ENCODE data around the gene TOM1L1.

TOM1L1 gene

DNA sequence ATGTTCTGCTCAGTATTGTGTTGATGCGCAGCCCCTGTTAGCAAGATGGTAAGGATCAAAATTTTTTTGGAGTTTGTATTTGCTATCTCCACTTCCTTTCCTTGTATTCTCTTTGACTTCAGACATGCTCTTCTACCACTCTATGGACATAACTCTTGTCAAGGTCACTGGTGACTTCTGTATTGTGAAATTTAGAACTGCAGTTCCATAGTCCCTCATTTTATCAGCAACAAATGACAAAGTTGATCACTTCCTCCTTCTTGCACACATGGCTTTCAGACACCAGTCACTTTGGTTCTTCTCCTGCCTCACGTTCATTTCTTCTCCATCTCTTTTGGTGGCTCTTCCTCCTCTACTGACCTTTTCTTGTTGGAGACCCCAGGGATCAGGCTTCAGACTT, 46.7 kb downstream of the TOM1L1 start:
- DNase-seq (ENCODE audit: low read depth, low spot score) = no peak

DNA sequence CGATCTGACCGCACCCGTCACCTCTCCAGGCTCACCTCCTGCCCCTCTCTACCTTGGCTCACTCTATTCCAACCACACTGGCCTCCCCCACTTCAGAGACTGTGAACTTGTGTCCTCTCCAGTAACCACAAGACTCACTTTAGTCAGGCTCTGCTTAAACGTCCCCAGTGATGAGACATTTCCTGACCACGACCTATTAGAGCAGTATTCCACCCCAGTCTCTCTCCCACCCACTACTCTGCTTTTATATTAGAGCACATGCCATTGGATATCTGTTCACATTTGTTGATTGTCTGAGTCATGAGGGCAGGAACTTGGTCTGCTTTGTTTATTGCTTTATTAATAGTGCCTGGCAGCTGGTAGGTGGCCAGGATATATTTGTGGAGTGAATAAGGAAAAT, 47.7 kb downstream of the TOM1L1 start:
- peak; percentile 69 for DNase-seq (ENCODE audit: low read depth, low spot score)

DNA sequence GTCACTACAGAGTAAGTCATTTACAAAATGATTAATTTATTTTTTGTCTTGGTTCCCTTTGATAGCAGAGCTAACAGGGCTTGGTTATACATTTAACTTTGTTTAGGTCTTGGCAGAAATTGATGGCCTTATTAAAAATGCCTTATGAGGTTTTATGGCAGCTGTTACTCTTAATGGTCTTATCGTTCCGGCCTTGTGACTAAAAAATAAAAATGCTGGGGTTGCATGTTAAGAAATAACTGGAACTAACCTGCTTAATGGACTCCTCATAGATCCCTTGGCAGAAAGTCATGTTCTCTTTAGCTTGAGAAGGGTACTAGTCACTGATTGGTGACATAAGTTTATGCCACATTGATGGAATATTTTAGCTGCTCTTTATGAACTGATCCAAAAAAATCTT, 49.5 kb downstream of the TOM1L1 start:
- no peak for DNase-seq (ENCODE audit: low read depth, low spot score)

DNA sequence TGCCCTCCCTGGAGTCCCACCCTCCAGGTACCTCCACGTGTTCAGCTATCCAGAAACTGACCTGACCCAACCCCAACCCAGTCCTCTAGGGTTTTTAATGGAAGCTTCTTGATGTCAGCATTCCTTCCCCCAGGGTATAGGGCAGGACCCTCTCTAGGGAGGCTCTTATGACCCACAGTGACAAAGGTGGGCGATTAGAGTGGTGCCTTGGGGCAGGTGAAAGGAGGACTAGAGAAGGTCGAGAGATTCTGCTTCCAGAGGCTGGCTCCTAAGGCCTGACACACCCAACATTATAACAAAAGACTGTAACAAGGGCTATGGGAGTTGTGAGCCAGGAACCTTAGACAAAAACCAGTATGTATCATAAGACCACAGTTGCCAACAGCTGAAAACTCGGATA, 50.6 kb downstream of the TOM1L1 start:
- DNase-seq (ENCODE audit: low read depth, low spot score) = no peak

DNA sequence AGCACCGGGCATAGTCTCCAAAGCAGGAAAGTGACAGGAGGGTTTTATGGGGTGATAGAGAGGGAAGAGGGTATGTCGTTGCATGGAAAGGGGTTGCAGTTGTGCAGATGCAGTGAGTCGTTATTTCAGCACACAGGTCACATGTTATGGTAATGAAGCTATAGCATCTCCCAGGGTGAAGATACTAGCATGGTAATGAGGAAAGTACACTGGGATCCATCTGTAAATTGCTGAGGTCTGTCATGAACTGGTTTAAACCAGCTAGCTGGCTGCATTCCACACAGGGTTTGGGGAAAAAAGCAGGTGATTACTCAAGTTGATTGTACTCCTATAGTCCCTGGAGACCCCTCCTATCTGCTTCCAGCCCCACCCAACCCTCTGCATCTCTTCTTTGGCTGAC, 56.1 kb downstream of the TOM1L1 start:
- no peak for DNase-seq (ENCODE audit: low read depth, low spot score)

DNA sequence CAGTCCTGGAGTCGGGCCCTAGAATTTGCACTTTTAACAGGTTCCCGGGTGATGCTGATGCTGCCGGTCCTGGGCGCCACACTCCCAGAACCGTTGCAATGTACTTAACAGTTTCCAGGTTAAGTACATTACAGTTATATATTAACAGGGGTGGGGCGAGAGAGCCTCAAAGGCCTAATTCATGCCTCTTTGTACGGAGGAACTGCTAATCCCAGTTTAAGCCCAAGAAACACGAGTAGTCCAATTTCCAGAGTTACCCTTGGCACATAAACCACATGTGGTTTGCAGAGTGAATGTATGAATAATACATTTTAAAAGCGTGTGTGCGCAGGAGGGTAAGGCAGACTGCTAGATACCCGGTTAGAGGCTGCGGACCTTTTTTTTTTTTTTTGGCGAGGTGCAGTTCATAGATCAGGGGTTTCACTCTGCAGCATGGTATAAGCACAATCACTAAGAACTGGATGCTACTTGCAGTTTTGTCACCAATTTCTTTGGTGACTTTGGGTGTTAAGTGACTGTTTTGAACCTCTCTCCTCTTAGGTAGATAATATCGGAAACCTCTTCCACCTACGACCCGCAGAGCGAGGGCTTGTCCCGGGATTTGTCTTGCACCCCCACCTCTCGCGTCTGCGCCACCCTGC, 67.1 kb downstream of the TOM1L1 start:
- DNase-seq (ENCODE audit: low read depth, low spot score) = no peak

DNA sequence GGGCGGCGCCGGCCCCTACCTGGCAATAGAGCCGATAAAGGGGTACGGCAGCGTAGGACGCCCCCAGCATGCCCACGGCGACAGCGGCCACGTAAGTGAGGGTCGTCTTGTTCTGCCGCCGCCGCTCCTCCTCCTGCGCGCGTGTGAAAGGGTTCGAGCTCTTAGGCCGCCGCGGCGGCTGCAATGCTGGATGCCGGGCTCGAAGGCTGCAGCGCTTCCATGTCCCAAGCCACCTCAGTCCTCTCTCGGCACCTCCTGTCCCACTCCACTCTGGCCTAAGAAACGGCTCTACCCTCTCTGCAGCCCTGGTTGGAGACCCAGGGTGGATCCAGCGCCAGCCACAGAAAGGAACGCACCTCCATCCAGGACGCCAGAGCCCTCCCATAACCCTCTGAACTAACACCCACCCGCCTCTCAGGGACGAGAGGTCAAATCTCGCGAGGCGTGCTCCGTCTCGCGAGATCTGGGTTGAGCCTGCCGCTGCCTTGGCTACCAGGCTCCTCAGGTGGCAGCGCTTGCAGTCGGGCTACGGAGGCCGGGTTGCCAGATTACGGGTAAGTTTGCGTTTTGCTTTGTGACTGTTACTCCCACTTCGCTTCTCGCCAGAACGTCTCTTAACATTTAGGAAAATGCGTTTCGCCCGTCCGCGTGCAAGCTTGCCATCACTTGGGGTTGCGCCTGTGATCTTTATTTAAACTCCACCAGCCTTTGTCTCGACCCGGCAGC, 67.8 kb downstream of the TOM1L1 start, which contains the start of the genes COX11 and STXBP4:
Gene COX11, minus strand, starts transcription at position 393 of the 726 bp plus-strand sequence. Its CDS starts 8 bp downstream, at position 385.
Gene STXBP4, plus strand, starts transcription at position 504 of the 726 bp plus-strand sequence. CDS start 17,455 bp downstream, outside the sequence.
- DNase-seq (ENCODE audit: low read depth, low spot score) = peak; percentile 94

DNA sequence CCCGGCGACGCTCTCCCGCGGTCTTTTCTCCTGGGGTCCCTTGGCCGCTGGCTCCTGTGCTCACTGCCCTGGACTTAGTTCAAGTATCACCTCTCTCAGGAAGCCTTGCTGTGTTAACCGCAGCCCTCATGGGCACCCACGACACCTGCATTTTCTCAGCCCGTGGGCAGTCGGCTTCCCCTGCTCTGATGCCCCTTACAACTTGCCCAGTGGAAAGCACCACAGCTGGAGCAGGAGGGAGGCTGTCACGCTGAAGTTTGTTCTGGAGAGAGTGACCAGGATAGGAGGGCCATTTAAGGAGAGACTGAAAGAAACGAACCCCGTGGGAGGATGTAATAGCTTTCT, 68.3 kb downstream of the TOM1L1 start:
- no peak for DNase-seq (ENCODE audit: low read depth, low spot score)

DNA sequence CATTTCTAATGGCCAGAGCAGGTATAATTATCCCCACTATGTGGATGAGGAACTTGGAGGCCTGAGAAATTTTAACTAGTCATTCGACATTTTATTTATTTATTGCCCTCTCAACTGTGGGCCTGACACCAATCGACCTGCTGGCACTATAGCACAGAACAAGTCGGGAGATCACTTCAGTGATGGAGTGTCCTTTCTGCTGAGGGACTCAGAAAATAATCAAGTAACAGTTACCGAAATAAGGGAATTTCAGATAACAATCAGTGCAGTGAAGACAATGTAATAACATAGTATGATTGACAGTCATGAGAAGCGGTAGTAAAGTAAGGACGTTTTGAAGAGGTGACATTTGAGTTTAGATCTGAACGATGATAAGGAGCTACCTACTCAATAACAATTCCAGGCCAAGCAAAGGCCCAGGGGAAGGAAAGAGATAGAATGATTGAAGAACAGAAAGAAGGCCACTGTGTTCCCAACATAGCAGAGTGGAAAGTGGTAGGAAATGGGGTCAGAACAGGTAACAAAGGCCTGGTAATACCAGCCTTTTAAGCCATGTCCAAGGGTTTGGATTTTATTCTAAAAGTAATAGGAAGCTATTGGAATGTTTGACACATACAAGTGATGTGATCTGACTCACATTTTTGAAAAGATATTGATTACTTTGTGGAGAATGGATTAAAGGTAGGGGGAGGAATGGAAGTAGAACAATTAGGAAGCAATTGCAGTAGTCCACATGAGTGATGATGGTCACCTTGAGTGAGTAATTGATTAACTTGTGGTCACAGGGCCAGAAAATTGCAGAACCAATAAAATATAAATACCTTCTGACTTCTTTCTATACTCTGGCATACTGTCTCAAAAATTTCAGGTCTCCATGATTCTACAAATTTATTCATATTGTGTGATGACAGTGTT, 69.3 kb downstream of the TOM1L1 start:
- no peak for DNase-seq (ENCODE audit: low read depth, low spot score)

DNA sequence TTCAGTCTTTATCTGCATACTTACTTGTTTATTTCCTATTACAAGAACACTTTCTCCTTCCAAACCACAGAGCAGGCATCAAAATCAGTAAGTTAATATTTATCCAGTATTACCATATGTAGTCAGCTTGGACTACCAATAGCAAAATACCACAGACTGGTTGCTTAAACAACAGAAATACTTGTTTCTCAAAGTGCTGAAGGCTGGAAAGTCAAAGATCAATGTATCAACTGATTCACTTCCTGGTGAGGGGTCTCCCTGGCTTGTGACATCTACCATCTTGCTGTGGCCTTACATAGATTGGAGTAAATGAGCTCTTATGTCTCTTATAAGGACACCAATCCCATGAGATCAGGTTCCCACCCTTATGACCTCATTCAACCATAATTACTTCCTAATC, 70.5 kb downstream of the TOM1L1 start:
- DNase-seq (ENCODE audit: low read depth, low spot score) = no peak

DNA sequence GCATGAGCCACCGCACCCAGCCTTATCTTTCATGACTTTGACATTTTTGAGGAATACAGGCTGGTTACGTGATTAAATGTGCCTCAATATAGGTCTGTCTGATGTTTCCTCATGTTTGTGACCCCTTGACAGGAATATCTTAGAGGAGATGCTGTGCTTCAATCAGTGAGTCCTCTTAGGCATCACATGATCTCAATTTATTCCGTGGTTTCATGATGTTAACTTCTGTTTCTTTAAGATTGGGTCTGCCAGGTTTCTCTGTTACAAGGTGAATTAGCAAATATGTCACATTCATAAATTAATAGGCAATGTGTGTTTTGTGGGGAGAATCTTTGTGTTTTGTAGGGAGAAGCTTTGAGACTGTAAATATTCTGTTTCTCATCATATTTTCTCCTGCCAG, 71.2 kb downstream of the TOM1L1 start:
- no peak for DNase-seq (ENCODE audit: low read depth, low spot score)

DNA sequence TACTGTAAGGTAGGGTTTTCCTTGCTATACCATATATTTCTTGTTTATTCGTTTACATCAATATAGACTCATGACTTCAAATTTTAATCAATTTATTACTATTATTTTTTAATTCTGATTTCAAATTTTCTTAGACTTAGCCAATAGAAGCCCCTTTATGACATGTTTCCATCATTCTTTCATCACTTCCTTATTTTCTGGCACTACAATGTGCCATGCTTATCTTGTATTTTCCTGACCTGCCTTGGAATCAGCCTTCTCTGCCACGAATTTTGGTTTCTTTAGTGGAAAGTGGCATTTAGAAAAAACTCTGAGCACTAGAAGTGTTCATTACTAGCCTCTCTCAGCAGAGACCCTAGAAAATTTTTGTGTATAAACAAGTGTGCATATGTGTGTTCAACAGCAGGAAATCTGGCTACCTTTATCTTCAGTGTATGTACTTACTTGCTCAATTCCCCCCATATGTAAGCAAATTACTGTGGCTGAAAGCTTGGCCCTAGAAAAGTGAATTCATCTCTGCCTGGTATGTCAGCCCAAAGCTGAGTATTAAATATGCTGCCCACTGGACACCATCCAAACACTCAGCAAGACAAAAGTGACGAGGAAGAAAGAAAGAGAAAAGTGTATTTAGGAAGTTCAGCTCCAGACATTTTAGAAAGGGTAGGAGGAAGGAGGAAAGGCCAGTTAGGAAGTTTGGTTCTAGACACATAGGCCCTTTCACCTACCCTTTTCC, 71.9 kb downstream of the TOM1L1 start:
- no peak for DNase-seq (ENCODE audit: low read depth, low spot score)

DNA sequence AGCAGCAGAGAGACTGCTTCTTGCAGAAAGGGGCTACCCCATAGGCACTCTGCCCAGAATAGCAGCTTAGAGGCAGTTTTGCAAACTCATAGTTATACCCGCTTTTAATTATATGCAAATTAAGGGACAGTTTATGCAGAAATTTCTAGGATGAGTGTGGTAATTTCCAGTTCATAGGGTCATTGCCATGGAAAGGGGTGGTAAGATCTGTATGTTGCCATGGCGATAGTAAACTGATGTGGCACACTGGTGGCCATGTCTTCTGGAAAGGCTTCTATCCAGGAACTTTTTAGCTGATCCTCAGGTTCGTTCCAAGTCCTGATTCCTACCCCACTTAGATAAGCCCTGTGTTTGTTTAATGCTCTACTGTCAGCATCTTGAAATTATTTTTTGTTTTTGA, 74.1 kb downstream of the TOM1L1 start:
- no peak for DNase-seq (ENCODE audit: low read depth, low spot score)

DNA sequence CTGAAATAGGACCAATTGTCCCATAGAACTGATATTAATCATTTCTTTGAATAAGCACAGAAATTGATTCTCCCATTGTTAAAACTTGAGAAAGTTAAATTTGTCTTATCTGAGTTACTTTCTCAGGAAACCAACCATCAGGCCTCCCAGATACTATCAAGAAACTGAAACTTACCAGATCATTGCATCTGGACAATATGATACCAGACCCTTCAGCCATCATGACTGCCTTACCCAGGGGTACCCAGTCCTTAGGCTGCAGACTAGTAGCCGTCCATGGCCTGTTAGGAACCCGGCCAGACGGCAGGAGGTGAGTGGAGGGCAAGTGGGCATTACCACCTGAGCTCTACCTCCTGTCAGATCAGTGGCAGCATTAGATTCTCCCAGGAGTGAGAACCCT, 75.7 kb downstream of the TOM1L1 start:
- no peak for DNase-seq (ENCODE audit: low read depth, low spot score)

DNA sequence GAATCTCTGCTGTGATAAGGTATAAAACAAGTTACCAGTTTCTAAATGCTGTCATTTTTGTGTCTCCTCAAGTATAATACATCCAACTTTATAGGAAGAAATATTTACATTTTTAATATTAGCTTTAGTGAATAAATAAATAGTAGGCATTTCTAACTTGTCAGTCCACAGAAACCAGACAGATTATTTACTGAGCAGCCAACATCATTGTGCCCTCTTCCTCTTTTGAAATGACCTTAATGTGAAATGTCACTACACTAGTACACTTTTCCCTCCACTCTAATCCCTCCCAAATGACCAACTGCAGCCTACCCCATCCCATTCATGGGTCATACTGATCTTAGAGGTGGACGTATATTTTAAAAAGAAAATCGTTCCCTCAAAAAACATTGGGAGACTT, 77.1 kb downstream of the TOM1L1 start:
- DNase-seq (ENCODE audit: low read depth, low spot score) = no peak

DNA sequence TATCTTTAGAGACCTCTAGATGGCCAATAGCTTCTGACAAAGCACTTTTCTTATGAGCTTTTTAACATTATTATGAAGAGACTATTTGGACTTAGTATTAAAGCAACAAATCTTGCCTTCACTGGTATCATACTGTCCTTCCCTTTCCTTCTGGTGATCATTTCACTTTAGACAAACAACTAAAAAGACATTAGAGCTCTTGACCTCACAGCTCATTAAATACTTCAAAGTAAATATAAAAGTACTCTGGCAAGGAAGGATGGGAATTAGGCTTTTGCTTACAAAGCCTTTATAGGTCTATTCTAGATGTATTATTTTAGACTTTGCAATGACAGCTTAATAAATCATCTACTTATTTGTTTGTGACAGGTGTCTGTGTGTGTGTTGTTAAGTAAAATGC, 79.0 kb downstream of the TOM1L1 start:
- DNase-seq (ENCODE audit: low read depth, low spot score) = no peak

DNA sequence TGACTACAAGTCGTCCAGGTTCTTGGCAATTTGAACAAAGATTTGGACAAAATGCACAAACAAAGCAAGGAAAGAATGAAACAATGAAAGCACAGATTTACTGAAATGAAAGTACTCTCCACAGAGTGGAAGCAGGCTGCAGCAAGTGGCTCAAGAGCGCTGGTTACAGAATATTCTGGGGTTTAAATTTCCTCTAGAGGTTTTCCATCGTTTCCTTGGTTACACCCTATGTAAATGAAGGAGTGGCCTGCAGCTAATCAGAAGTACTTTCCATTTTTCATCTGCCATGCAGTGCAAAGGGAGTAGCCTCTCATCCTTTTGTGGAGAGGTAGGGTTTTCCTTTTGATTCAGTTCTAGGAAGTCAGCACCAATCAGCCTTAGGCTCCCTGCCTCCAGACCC, 79.7 kb downstream of the TOM1L1 start:
- DNase-seq (ENCODE audit: low read depth, low spot score) = no peak

DNA sequence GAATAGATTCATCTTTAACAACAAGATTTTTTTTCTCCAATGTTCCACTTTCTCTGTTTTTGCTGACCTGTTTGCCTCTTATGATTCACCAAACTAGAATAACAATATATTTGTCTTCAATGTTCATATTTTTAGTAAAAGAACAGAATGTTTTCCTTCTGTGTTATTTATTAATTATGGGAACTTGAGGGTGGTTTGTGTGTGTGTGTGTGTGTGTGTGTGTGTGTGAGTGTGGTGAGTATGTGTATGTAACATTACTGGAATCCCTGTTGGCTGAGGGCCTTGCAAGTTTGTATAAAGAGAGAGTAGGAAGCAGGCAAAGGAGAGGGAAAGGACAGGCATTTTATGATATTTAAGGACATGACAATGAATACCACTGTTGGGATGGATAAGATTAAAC, 81.7 kb downstream of the TOM1L1 start:
- peak; percentile 80 for DNase-seq (ENCODE audit: low read depth, low spot score)

DNA sequence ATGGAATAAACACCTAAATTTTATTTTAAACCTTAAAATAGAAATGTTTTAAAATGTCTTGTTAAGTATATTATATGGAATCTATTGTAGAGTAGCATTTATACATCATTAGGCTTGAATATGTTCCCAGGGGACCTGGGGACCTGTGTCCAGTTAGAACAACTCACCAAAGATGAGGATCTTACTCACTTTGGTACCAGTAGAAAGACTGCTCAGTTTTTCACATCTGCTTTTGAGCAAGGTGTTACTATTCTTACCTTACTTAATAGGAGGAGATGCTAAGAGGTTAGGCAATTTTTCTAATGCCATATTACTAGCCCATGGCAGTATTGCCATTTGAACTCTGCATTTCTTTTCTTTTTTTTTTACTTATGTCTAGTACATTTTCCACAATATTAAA, 82.6 kb downstream of the TOM1L1 start:
- no peak for DNase-seq (ENCODE audit: low read depth, low spot score)

DNA sequence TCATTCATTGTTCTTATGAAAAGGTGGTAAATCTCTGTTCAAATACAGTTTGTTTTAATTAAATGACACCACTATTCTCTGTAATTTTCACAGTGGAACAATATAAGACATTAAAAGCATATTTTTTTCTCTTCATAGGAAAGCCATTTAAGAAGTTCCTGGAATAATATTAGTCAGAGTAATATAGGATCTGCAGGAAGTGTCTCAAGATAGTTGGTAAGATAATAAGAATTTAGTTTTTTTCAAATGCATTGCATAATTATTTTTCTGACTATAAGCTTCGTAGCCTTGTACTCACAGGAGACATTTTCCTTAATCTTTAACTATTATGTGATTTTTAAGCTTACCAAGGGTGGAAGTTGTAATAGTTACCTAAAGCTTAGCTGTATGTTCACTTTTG, 84.8 kb downstream of the TOM1L1 start:
- no peak for DNase-seq (ENCODE audit: low read depth, low spot score)

DNA sequence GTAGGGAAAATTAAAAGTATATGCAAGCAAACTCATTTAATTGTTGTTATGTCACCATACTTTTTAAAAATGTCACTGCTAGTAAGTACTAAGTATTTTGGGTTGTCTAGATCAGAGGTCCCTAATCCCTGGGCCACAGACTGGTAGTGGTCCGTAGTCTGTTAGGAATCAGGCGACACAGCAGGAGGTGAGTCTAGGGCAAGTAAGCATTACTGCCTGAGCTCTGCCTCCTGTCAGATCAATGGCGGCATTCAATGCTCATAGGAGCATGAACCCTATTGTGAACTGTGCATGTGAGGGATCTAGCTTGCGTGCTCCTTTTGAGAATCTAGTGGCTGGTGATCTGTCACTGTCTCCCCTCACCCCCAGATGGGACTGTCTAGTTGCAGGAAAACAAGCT, 89.5 kb downstream of the TOM1L1 start:
- DNase-seq (ENCODE audit: low read depth, low spot score) = no peak

DNA sequence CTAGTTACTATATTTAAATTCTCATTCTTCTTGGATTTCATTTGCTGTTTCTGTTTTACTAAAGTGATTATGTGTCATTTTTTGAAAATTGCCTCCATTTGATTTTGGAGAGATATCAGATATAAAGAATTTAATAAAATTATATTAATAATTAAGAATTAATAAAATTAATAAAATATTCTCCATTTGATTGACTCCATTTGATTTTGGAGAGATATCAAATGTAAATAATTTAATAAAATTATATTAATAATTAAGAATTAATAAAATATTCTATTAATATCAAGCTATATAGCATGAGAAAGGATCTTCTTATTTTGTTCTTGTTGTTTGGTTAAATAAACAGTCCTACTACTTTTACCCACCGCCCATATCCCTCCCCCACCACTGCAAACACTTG, 90.9 kb downstream of the TOM1L1 start:
- no peak for DNase-seq (ENCODE audit: low read depth, low spot score)
